HUDEP-2 (cell line): ENCODE results near the gene PARP14.

Experiments used
- DNase-seq, 76 experiments: peaks; one replicate each; lab custom pipeline; 2025; ENCODE audit not compliant: unreplicated experiment in 76 of 76; lab: John Stamatoyannopoulos, UW

Gene PARP14

DNA sequence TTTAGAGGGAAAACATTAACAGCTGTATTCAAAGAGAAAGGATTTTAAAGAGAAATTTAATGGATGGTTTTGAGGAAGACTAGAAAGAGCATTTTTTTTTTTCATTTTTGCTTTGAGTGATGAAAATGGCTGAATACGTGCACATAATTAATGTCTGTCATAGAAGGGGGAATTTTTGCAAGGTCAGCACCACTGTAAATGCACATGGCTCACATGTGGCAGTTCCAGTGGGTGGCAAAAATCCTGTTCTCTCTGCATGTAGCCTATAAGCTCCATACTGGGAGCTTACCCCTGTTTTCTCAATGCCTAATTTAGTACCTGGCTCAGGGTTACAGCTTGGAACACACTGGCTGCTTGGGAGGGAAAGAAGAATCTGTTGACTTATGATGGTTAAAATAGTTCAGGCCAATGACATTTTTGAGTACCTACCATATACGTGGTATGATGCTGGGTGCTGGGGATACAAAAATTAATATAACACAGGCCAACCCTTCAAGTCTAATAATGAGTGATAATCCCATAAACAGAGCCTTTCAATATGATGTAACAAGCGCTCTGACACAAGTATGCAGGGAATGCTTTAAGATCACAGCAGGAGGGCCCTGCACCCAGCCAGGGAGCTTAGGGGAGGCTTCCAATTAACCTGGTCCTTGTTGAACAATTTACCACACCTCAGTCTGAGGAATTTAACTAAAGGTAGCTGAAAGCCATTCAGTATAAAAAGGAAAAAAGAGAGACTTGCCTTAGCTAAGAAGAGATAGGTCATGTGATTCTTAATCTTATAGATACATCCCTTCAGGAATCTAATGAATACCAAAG lies 80.0 kb downstream of the PARP14 start:
- DNase-seq, result no peak

DNA sequence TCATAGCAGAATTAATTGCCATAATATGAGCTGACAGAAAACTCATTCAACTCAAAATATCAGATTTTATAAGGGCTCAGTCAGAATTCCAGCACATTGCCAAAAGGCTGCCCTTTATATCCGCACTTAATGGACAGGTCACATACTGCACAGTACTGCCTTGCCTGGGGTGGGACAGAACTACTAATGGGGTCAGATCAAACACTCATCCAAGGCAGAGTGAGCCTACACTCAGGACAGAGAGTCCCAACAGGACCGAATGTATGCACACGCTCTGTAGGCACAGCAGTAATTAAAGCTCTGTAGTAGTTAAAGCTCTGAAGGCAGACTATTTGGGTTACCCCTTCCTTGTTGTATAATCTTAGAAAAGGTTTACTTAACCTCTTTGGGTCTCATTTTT lies 85.8 kb downstream of the PARP14 start:
- no peak for DNase-seq

DNA sequence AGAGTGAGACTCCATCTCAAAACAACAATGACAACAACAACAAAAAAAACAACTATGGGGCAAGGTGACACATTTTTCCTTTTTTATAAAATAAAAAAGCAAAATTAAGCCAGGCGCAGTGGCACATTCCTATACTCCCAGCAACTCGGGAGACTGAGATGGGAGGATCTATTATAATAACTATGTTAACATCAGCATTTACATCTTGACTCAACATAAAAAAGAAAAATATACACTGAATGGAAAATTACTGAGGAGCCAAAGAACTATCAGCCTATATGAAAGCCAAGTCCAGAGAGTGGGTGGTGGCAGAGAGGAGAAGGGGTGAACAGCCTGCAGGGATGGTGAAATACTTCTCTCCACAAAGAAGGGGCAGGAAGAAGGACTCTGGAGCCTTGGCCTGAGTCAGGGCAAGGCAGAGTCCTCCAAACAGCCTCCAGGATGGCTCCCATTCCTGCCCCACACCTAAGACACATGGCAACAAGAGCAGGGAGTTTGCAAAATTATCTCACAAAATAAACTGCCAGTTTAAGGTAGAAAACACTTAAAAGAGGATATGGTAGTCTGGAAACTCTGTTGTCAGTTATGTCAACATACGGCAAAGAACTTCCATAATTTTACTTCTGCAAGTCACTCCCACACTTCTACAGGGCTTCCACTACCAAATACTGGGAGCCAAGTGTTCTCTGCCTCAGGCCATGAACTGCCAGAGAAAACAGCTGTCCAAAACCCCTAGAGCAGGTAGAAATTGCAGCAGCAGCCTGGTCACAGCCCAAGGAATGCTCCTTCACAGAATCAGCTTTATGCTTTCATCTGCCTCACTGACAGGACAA lies 87.1 kb downstream of the PARP14 start:
- no peak for DNase-seq

DNA sequence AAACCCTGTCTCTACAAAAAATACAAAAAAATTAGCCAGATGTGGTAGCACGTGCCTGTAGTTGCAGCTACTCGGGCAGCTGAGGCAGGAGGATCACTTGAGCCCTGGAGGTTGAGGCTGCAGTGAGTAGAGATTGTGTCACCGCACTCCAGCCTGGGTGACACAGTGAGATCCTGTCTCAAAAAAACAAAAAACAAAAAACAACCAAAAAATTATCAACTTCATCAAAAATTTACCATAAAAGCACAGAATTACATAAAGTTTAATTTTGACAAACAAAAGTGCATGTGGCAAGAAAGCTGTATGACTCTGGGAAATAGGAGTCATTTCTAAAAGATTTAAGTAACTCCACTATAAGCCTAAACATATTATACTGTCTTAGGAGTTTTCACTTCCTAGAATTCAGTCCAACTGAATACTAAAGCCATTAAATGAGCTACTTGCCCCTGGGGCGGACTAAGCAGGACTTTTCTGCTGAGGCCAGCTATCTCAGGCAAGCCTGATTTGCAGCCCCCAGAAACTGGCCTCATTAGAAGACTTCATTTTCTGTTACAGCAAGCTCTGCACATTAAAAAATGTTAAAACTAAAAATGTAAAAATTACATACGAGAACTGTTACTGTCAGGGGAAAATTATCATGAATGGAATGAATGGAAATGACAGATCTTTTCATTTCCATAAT lies 90.0 kb downstream of the PARP14 start:
- DNase-seq, result no peak

DNA sequence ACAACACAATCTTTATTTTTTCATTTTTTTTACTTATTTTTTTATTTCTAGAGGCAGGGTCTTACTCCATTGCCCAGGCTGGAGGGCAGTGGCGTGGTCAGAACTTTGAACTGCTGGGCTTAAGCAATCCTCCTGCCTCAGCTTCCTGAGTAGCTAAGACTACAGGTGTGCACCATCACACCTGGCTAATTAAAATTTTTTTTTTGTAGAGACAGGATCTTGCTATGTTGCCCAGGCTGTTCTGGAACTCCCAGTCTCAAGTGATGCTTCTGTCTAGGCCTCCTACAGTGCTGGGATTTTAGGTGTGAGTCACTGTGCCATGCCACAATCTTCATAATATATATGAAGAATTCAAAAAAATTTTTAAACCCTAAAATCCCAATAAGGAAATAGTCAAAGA lies 92.2 kb downstream of the PARP14 start:
- DNase-seq, result no peak

DNA sequence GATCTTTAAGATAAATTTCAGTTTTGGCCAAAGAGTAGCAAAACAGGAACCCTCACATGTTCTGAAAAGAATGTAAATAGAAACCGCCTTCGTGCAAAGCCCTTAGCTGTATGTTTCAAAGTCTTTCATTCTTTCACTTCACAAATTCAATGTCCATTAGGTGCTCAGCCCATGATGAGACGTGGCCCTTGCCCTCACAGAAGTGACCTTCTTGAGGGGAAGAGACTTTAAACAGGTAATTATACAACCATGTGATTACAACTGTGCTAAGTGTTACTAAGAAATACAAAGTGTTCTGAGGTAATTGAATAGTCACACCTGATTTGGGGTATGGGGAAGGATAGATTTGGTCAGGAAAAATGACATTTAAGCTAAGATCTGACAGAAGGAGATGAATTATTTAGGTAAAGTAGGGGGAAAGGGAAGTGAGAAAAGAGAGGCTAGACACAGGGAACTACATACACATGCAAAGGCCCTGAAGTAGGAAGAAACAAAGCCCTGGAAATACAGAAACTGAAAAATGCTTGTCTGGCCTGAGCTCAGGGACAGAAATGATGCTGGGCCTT lies 93.4 kb downstream of the PARP14 start:
- DNase-seq, result no peak

DNA sequence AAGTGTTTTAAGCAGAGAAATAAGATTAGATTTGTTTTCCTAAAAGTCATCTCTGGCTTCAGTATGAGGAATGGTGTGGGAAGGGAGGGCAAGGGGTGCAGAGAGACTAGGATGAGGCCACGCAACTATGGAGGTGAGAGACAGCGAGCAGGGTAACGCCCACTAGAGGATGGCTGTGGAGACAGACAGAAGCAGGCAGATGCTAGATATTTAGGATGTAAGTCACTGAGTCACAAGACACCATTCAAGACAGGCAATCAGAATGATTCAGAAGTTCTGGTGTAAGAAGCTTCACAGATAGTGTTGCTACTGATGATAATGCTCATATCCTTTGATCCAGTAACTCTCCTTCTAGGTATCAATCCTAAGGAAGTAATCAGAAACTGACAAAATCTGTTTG lies 93.9 kb downstream of the PARP14 start:
- no peak for DNase-seq

DNA sequence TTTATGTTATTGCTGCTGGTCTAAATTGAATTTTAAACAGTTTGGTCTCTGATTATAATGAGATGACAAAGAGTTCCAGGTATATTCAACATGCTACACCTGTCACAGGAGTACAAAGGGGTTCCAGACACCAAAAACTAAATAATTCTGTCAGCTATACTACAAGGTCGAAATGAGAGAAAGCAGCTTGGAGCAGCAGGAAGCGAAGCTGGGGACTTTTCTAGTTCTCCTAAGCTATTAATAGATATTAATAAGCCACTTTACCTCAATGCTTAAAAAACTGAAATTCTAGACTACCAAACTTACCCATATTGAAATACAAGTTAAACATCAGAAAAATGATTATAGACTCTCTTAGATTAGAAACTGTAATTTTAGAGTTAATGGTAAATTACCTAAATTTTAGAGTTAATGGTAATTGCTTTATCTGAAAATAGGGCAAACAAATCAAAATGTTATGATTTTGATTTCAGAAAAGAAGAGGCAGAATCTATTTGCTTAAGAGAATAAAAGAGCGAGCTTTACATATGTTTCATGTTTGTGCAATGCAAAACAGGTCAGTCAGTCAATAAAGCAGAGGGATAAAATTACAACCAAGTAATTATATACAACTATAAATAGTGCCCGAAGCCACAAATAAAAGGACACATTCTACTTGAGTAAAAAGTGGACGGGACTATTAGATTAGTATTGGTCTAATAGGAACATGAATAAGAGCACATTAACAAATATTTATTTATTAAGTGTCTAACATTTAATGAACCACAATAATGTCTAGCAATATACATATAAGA lies 96.2 kb downstream of the PARP14 start:
- no peak for DNase-seq

DNA sequence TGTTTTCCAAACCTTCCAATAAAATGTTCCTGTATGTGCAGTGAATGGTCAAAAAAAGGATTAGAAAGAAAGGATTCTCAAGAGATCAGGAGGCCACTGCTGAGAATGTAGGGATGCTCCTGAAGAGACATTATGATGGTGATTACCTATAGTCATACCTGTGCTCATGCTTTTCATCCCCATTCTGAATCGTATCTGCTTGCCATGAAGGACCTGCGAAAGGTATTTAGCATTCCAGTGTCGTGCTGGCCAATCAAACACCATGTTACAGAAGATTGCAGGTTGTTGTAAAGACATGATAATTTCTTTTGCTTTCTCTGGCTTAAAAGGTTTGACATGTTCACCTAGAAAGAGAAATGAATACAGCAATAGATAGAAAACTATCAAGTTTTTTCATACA lies 96.9 kb downstream of the PARP14 start:
- no peak for DNase-seq
